Panc1 (cell line): ENCODE results near the gene SRP68. TPM values are rescaled to one million over a fixed set of nuclear protein-coding genes. Genes with fewer than 3 reads are reported as not detected.

Experiments used
- ATAC-seq: fragments of 200-7000 bp; cut with Tn5 transposase; 2 replicates; pipeline ENCODE4 v1.9.1; 2020; ENCODE audit warnings: mild to moderate bottlenecking, moderate library complexity
- BruUV-seq: library from RNA; stranded (reverse); fragments of 400-500 nt; replicated peaks from 2 replicates; lab custom pipeline; 2021; lab: Mats Ljungman, UMichigan
- CTCF ChIA-PET: fragments of 300-600 bp; sonication (Branson Sonifier 250); formaldehyde crosslinking; loops from one replicate; lab custom pipeline; 2022; ENCODE audit warnings: antibody characterized with exemption; lab: Charles Lee
- POLR2A ChIA-PET: fragments of 300-600 bp; sonication (Branson Sonifier 250); formaldehyde crosslinking; loops from one replicate; lab custom pipeline; 2022; ENCODE audit warnings: antibody characterized with exemption; lab: Charles Lee
- DNase-seq: peaks from one replicate; pipeline ENCODE4 v3.0.0-alpha.2; 2010; ENCODE audit warnings: low read depth, low spot score
- H3K27ac ChIP-seq: 2 replicates; pipeline ENCODE4 v1.5.1; 2011; ENCODE audit warnings: mild to moderate bottlenecking, low read length, inconsistent platforms
- H3K27me3 ChIP-seq: fragments of 200-500 bp; sonication (Bioruptor generic); 2 replicates; pipeline ENCODE4 v1.6.0; 2014; ENCODE audit warnings: low read length, inconsistent platforms; ENCODE audit not compliant: control insufficient read depth, insufficient read depth
- H3K36me3 ChIP-seq: fragments of 200-500 bp; sonication (Bioruptor generic); 2 replicates; pipeline ENCODE4 v1.5.1; 2014; ENCODE audit warnings: inconsistent platforms, mild to moderate bottlenecking, low read length, moderate library complexity; ENCODE audit not compliant: control insufficient read depth, insufficient read depth
- H3K4me1 ChIP-seq: 2 replicates; pipeline ENCODE4 v1.5.1; 2011; ENCODE audit warnings: inconsistent platforms, mild to moderate bottlenecking, low read length, moderate library complexity; ENCODE audit not compliant: control insufficient read depth, insufficient read depth
- H3K4me3 ChIP-seq, 2 experiments: 2 replicates each; pipeline ENCODE4 v1.5.1; 2011 to 2012; ENCODE audit warnings: low read depth in 2 of 2, low read length in 2 of 2, mild to moderate bottlenecking in 2 of 2, inconsistent platforms in 1 of 2, moderate library complexity in 1 of 2
- H3K9me3 ChIP-seq: fragments of 200-500 bp; sonication (Bioruptor generic); 2 replicates; pipeline ENCODE4 v1.5.1; 2014; ENCODE audit warnings: low read depth, mild to moderate bottlenecking, inconsistent platforms, low read length, moderate library complexity; ENCODE audit not compliant: control insufficient read depth, insufficient read depth
- POLR2AphosphoS5 ChIP-seq: IDR thresholded peaks from 2 replicates; pipeline ENCODE4 v1.6.1; 2012; ENCODE audit warnings: mild to moderate bottlenecking, low read depth, low read length, moderate library complexity
- SIN3A ChIP-seq: IDR thresholded peaks from 2 replicates; pipeline ENCODE4 v1.6.1; 2012; ENCODE audit warnings: low read depth, mild to moderate bottlenecking, low read length, moderate library complexity, borderline replicate concordance; ENCODE audit not compliant: insufficient read depth
- TCF7L2 ChIP-seq: IDR thresholded peaks from 2 replicates; pipeline ENCODE4 v1.6.1; 2011; ENCODE audit warnings: mild to moderate bottlenecking, low read depth, low read length, inconsistent platforms
- in situ Hi-C: cut with HindIII; loops from 2 replicates; pipeline ENCODE4 v1.10.0; 2016; ENCODE audit warnings: low sequenced_read_pairs, low pct_unique_long_range_greater_than_20kb
- intact Hi-C: fragments of 100-400 bp; cut with micrococcal nuclease; formaldehyde crosslinking; loops from one replicate; pipeline ENCODE4 v1.10.0; 2022; ENCODE audit not compliant: unreplicated experiment
- total RNA-seq: library from RNA; stranded (reverse); gene quantifications from one replicate; pipeline ENCODE4 v1.2.1, GENCODE V29; 2021; ENCODE audit not compliant: unreplicated experiment
- TF ChIP-seq, protein P1 (sequence below): fragments of 450-650 bp; IDR thresholded peaks from 2 replicates; pipeline ENCODE4 v1.5.1; 2017; ENCODE audit warnings: mild to moderate bottlenecking
- TF ChIP-seq, protein P2 (sequence below), 2 experiments: IDR thresholded peaks; 2 replicates each; pipeline ENCODE4 v1.6.1; 2011 to 2012; ENCODE audit warnings: low read depth in 2 of 2, control low read depth in 1 of 2, low read length in 1 of 2, mild to moderate bottlenecking in 1 of 2, moderate library complexity in 1 of 2; ENCODE audit not compliant: insufficient read depth in 1 of 2

The SRP68 gene
- total RNA-seq, 1 experiment from 2014 or later = 100 TPM

DNA sequence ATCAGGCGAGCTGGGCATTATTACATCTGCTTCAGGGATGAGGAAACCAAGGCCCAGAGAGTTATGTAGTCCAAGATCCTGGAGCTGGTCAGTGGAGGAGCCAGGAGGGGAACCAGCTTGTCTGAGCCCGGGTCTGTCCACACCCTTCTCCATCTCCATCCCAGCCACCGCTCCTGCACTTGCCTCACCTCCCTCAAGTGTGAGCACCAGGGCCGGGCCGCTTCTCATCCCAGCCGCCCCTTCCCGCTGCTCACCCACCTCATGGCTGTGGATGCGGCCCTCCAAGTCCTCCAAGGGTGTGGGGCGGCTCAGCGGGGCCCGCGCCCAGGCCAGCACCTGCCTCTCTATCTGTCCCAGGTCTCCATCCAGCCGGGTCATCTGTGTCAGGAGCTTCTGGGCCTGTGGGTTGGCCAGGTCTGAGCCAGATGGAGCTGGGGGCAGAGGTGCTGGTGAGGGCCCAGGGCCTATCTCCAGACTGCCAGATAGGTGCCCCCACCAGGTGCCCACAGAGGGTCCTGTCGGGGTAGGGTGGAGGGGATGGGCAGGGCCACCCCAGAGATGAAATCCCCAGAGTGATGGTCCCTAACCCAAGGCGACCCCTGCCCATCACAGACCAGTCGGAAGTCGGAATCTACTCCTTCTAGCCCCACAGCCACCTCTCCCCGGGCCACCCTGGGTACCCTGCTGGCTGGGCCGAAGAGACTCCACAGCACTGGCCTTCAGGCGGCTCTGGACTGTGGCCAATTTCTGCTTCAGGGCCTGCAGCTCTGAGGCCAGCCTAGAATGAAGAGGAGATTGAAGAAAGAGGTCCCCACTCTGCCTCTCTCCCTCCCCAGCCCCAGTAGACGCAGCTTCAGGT, 54.6 kb downstream of the SRP68 start (continued):
- TF ChIP-seq, protein P1, sequence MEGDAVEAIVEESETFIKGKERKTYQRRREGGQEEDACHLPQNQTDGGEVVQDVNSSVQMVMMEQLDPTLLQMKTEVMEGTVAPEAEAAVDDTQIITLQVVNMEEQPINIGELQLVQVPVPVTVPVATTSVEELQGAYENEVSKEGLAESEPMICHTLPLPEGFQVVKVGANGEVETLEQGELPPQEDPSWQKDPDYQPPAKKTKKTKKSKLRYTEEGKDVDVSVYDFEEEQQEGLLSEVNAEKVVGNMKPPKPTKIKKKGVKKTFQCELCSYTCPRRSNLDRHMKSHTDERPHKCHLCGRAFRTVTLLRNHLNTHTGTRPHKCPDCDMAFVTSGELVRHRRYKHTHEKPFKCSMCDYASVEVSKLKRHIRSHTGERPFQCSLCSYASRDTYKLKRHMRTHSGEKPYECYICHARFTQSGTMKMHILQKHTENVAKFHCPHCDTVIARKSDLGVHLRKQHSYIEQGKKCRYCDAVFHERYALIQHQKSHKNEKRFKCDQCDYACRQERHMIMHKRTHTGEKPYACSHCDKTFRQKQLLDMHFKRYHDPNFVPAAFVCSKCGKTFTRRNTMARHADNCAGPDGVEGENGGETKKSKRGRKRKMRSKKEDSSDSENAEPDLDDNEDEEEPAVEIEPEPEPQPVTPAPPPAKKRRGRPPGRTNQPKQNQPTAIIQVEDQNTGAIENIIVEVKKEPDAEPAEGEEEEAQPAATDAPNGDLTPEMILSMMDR = no peak

DNA sequence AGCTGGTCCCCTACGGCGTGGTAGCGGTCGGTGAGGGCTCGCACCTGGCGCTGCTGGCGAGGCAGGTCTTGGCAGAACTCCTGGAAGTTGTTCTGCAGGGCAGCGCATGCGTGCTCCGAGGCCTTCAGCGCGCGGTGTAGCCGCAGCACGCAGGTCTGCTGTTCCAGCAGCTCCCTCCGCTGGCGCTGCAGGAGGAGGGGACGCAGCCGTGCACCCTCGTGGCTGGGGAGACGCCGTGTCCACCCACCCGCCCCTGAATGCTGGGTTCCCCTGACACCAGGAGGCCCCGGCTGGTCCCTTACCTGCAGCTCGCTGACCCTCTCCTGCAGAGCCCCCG, 57.4 kb downstream of the SRP68 start:
- H3K4me1 ChIP-seq = no peaks in the 10 kb centered on the region
- no peaks in the 10 kb centered on the region for H3K27me3 ChIP-seq
- no peaks in the 10 kb centered on the region for H3K9me3 ChIP-seq
- H3K27ac ChIP-seq = no peak overlapping the region
- in situ Hi-C loops (no loop called here), intact Hi-C loops (no loop called here)
- H3K36me3 ChIP-seq = no peaks in the 10 kb centered on the region
- ATAC-seq = peak; percentile 10; the same call in 1 of the 2 replicates
- TF ChIP-seq POLR2AphosphoS5 = no peak
- TF ChIP-seq TCF7L2 = no peak
- TF ChIP-seq, protein P1 = no peak
- TF ChIP-seq, protein P2, sequence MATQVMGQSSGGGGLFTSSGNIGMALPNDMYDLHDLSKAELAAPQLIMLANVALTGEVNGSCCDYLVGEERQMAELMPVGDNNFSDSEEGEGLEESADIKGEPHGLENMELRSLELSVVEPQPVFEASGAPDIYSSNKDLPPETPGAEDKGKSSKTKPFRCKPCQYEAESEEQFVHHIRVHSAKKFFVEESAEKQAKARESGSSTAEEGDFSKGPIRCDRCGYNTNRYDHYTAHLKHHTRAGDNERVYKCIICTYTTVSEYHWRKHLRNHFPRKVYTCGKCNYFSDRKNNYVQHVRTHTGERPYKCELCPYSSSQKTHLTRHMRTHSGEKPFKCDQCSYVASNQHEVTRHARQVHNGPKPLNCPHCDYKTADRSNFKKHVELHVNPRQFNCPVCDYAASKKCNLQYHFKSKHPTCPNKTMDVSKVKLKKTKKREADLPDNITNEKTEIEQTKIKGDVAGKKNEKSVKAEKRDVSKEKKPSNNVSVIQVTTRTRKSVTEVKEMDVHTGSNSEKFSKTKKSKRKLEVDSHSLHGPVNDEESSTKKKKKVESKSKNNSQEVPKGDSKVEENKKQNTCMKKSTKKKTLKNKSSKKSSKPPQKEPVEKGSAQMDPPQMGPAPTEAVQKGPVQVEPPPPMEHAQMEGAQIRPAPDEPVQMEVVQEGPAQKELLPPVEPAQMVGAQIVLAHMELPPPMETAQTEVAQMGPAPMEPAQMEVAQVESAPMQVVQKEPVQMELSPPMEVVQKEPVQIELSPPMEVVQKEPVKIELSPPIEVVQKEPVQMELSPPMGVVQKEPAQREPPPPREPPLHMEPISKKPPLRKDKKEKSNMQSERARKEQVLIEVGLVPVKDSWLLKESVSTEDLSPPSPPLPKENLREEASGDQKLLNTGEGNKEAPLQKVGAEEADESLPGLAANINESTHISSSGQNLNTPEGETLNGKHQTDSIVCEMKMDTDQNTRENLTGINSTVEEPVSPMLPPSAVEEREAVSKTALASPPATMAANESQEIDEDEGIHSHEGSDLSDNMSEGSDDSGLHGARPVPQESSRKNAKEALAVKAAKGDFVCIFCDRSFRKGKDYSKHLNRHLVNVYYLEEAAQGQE (IDR thresholded peaks at IDR 0.05; ENCODE audit: insufficient read depth in 1 of 2, low read depth in 2 of 2, low read length in 1 of 2) = no peak
- TF ChIP-seq SIN3A = no peak
- no peak for DNase-seq
- BruUV-seq = no TSS peak
- ChIA-PET CTCF (interaction anchor here (0.6 to 1.2 kb wide), 4 partner anchors 11 to 265 kb away, joined by 3 to 9 read pairs (median 3); no protein-coding TSS in a partner anchor), POLR2A (no interaction called here)
- H3K4me3 ChIP-seq = no peak overlapping the region
